Natural killer cell treated with Interleukin-12 subunit alpha and Interleukin-12 subunit beta and Interleukin-15 and Interleukin-18, amount 100 ng/mL, for 72 hours (primary cell): ENCODE data around the gene OGFR. TPM values are rescaled to one million over a fixed set of nuclear protein-coding genes. Genes with fewer than 3 reads are reported as not detected.
A peak's percentile ranks its signal among the peaks of the same experiment; 100 is the strongest.
"Not testable (repeated sequence)": the region's sequence is repeated elsewhere in the genome, so short reads cannot be mapped to it uniquely, and the experiment has no call there.

Experiments used
- ATAC-seq, 2 donors: fragments of 150-1000 bp; cut with Tn5 transposase in 1 of 2; sonication (Bioruptor Pico), chemical (Tn5 transposase) in 1 of 2; 2 replicates each; pipeline ENCODE4 v1.10.0; 2021
- DNase-seq: peaks from one replicate; pipeline ENCODE4 v3.0.0; 2022; ENCODE audit warnings: low spot score
- H3K27ac Mint-ChIP-seq, 2 donors: 1 replicate in 1 of 2; 2 replicates in 1 of 2; pipeline ENCODE4 v1.8.0; 2022; ENCODE audit warnings: mixed read lengths in 2 of 2, mild to moderate bottlenecking in 1 of 2, moderate library complexity in 1 of 2
- H3K27me3 Mint-ChIP-seq, 2 donors: 1 replicate in 1 of 2; 2 replicates in 1 of 2; pipeline ENCODE4 v1.8.0; 2022; ENCODE audit warnings: mixed read lengths in 2 of 2
- H3K36me3 Mint-ChIP-seq: one replicate; pipeline ENCODE4 v1.8.0; 2022; ENCODE audit warnings: mixed read lengths
- H3K4me1 Mint-ChIP-seq, 2 donors: 1 replicate in 1 of 2; 2 replicates in 1 of 2; pipeline ENCODE4 v1.8.0; 2022; ENCODE audit warnings: low read depth in 2 of 2, mixed read lengths in 2 of 2, mild to moderate bottlenecking in 1 of 2
- H3K4me3 Mint-ChIP-seq: one replicate; pipeline ENCODE4 v1.8.0; 2022; ENCODE audit warnings: mixed read lengths
- H3K9me3 Mint-ChIP-seq: 2 replicates; pipeline ENCODE4 v1.8.0; 2022; ENCODE audit warnings: mixed read lengths
- total RNA-seq, 2 donors: library from RNA; stranded (reverse); gene quantifications; one replicate each; pipeline ENCODE4 v1.2.3, GENCODE V29; 2022

The OGFR gene
- total RNA-seq, 2 donors from 2014 or later = 75.9 to 88.7 TPM

GRCh38 chr20:62853304-62853703, 48.7 kb downstream of the OGFR start:
- H3K27ac Mint-ChIP-seq, H3K9me3 Mint-ChIP-seq, ATAC-seq, H3K4me3 Mint-ChIP-seq, H3K27me3 Mint-ChIP-seq: not testable (repeated sequence)
- Mint-ChIP-seq H3K4me1 (peaks cover 9 to 11% of the 10 kb centered on the region in 2 donors), H3K36me3 (peaks cover 15% of the 10 kb centered on the region)
- peak; percentile 10 for DNase-seq

DNA sequence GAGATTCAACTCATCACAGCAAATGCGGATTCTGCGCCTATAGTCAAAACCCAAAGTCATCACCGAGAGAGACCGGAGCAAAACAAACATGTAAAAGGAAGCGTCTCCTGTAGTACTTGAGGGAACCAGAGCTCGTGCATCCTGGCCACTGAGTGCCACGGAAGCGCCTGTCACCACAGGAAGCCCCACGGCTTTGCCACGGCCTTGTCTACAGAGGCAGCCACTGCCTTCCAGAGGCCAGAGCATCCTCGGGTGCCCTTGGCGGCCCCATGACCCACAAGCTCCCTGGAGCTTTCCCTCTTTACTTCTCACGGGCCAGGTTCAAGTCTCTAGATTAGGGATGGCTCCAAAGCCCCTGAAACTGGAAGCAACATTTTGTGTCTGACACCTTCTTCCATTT, 49.5 kb downstream of the OGFR start:
- no peak overlapping the region for H3K27ac Mint-ChIP-seq
- no peaks in the 10 kb centered on the region for H3K9me3 Mint-ChIP-seq
- no peak overlapping the region for H3K4me3 Mint-ChIP-seq
- peaks cover 10 to 13% of the 10 kb centered on the region in 2 donors for H3K4me1 Mint-ChIP-seq
- no peaks in the 10 kb centered on the region for H3K27me3 Mint-ChIP-seq
- H3K36me3 Mint-ChIP-seq = peaks cover 15% of the 10 kb centered on the region
- no peak for ATAC-seq
- DNase-seq = no peak

- Mint-ChIP-seq H3K27ac (no peak overlapping the region), H3K4me3 (no peak overlapping the region), H3K27me3 (no peaks in the 10 kb centered on the region), H3K36me3 (peaks cover 15% of the 10 kb centered on the region), H3K9me3 (no peaks in the 10 kb centered on the region), H3K4me1 (peaks cover 13 to 15% of the 10 kb centered on the region in 2 donors)
- no peak for ATAC-seq
- DNase-seq = no peak
These were observed 50.5 kb downstream of the OGFR start for GRCh38 chr20:62855120-62855519.

DNA sequence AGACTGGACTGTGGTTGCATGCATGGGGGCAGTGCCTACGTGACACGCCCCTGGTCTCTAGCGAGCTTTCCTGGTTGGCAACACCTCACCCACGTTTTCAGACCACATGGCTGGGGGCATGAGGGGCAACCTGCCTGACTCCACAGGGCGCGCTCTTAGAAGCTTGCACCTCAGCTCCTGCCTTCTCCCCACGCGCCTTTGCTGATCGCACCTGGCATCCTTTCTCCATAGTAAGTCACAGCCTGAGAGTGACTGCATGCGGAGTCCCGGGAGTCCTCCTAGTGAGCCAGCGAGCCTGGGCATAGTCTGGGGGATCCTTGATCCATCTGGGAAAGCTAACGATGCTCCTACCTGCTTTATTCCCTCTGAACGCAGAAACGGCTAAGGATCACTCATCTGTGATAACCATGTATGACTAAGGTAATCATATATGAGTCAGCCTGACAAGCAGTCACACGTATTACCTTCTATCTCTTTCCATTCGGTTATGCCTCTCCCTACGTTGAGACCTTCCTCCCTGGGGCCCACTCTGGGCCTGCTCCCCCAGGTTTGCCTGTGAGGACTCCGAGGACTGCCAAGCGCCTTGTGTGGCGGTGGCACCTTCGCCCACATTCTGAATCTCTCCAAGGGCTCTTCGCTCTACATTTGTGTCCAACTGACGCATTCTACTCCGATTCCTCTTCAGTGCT, 52.4 kb downstream of the OGFR start:
- Mint-ChIP-seq H3K9me3 (no peaks in the 10 kb centered on the region), H3K27me3 (no peaks in the 10 kb centered on the region), H3K4me3 (no peak overlapping the region), H3K36me3 (peaks cover 15% of the 10 kb centered on the region), H3K4me1 (peaks cover 18 to 22% of the 10 kb centered on the region in 2 donors), H3K27ac (no peak overlapping the region)
- ATAC-seq = no peak
- DNase-seq = no peak

- H3K27ac Mint-ChIP-seq = peak overlapping the region in 1 of 2 donors; percentile 70
These were observed 53.6 kb downstream of the OGFR start for GRCh38 chr20:62858058-62858830.

DNA sequence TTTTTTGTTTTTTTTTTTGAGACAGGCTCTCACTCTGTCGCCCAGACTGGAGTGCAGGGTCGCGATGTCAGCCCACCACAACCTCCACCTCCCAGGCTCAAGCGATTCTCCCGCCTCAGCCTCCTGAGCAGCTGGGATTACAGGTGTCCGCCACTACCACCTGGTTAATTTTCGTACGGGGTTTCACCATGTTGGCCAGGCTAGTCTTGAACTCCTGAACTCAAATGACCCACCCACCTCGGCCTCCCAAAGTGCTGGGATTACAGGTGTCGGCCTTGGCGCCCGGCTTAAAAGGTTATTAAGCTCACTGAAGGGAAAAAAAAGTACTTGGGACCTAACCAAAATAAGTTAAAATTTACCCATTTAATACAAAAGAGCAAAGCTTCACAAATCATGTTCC, 55.1 kb downstream of the OGFR start:
- Mint-ChIP-seq H3K4me1 (peaks cover 15 to 18% of the 10 kb centered on the region in 2 donors), H3K27ac (no peak overlapping the region), H3K27me3 (no peaks in the 10 kb centered on the region), H3K36me3 (peaks cover 11% of the 10 kb centered on the region), H3K9me3 (no peaks in the 10 kb centered on the region), H3K4me3 (peak overlapping the region; percentile 72)
- ATAC-seq (no peak), DNase-seq (no peak)

More at GRCh38 chr20:62858058-62858830, 53.6 kb downstream of the OGFR start:
- ATAC-seq (no peak), DNase-seq (no peak)
- Mint-ChIP-seq H3K4me1 (peaks cover 15 to 18% of the 10 kb centered on the region in 2 donors), H3K4me3 (peak overlapping the region; percentile 60), H3K36me3 (peaks cover 15% of the 10 kb centered on the region), H3K9me3 (no peaks in the 10 kb centered on the region), H3K27me3 (no peaks in the 10 kb centered on the region)

- H3K27ac Mint-ChIP-seq = no peak overlapping the region
- peak overlapping the region; percentile 72 for H3K4me3 Mint-ChIP-seq
- no peak for DNase-seq
- H3K4me1 Mint-ChIP-seq = peaks cover 15 to 18% of the 10 kb centered on the region in 2 donors
- no peaks in the 10 kb centered on the region for H3K27me3 Mint-ChIP-seq
- H3K9me3 Mint-ChIP-seq = no peaks in the 10 kb centered on the region
- ATAC-seq = no peak
- peaks cover 11% of the 10 kb centered on the region for H3K36me3 Mint-ChIP-seq
These were observed 55.8 kb downstream of the OGFR start for GRCh38 chr20:62860391-62860923.

GRCh38 chr20:62860924-62861691, 56.5 kb downstream of the OGFR start:
- H3K4me1 Mint-ChIP-seq = peaks cover 15 to 18% of the 10 kb centered on the region in 2 donors
- DNase-seq (no peak), ATAC-seq (peak; percentile 50)
- H3K4me3 Mint-ChIP-seq = peak overlapping the region; percentile 72
- no peaks in the 10 kb centered on the region for H3K27me3 Mint-ChIP-seq
- no peaks in the 10 kb centered on the region for H3K9me3 Mint-ChIP-seq
- H3K27ac Mint-ChIP-seq = no peak overlapping the region
- H3K36me3 Mint-ChIP-seq = peaks cover 11% of the 10 kb centered on the region

DNA sequence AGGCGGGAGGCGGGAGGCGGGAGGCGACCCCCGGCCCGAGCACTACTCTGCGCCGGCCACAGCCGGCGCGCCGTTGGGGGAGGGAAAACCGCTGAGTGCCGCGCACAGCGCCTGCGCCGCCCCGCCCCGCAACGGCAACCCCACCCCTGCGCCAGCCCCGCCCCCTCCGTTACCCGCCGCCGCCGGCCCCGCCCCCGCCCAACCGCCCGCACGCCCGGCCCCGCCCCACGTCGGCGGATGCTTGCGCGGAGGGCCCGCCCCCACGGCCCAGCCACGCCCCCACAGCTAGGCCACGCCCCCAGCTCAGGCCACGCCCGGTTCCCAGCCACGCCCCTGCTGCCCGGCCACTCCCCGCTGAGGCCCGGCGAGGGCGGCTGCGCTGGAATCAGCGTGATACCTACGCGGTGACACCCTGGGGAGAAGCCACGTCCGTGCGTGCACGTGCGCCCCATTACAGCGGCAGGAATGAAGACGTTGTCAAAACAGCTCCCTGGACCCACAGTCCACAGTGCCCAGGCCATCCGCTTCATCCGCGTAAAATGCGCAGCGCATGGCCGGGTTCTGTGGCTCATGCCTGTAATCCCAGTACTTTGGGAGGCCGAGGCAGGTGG, 57.2 kb downstream of the OGFR start, which contains the start of gene TCFL5:
Gene TCFL5 (minus strand): TSS at position 97 of the 611 bp plus-strand sequence. CDS start 152 bp downstream, outside the sequence.
- H3K36me3 Mint-ChIP-seq = peaks cover 11% of the 10 kb centered on the region
- H3K4me3 Mint-ChIP-seq = peak within 1 kb of the TSS; percentile 72
- no peaks in the 10 kb centered on the region for H3K9me3 Mint-ChIP-seq
- peaks cover 15 to 18% of the 10 kb centered on the region in 2 donors for H3K4me1 Mint-ChIP-seq
- ATAC-seq (peak; percentile 96 to 98), DNase-seq (peak; percentile 95)
- H3K27ac Mint-ChIP-seq = no peak within 1 kb of the TSS
- H3K27me3 Mint-ChIP-seq = no peaks in the 10 kb centered on the region

Other genes with a start within 250 kb of the OGFR start
- gene SLCO4A1, start 162.3 kb upstream of the OGFR start, total RNA-seq = 10 to 100 TPM; 42.9 to 88.3 TPM
- not detected for gene NTSR1, start 96.0 kb upstream of the OGFR start, total RNA-seq
- 10 to 100 TPM; 14.4 to 19.3 TPM for gene MRGBP, start 8.4 kb upstream of the OGFR start, total RNA-seq
- gene COL9A3, start 12.2 kb downstream of the OGFR start, total RNA-seq = not detected
- gene TCFL5, start 57.0 kb downstream of the OGFR start, total RNA-seq = 1 to 10 TPM; 4.1 to 5.9 TPM
- gene DIDO1, start 121.7 kb downstream of the OGFR start, total RNA-seq = 10 to 100 TPM; 57.6 to 81.1 TPM
- 10 to 100 TPM; 34.9 to 35.5 TPM for gene GID8, start 133.3 kb downstream of the OGFR start, total RNA-seq
- 100 to 1,000 TPM in 1 of 2 donors, 10 to 100 TPM in 1; 34.9 to 100 TPM for gene SLC17A9, start 147.9 kb downstream of the OGFR start, total RNA-seq
- not detected for gene BHLHE23, start 202.1 kb downstream of the OGFR start, total RNA-seq